GM18519 (cell line): ENCODE measurements around the gene TRPM3.

Source experiments
- ATAC-seq: cut with Tn5 transposase; IDR thresholded peaks from one replicate; pipeline ENCODE4 v1.9.1; 2021; ENCODE audit warnings: mild to moderate bottlenecking, moderate library complexity; ENCODE audit not compliant: unreplicated experiment, low FRiP score

The TRPM3 gene

GRCh38 chr9:70540016-70540415 is 581.4 kb downstream of the TRPM3 start:
- ATAC-seq: no peak

- no peak for ATAC-seq
Observed at GRCh38 chr9:70539526-70539925, 581.9 kb downstream of the TRPM3 start.

GRCh38 chr9:70539001-70539400 is 582.4 kb downstream of the TRPM3 start:
- no peak for ATAC-seq

GRCh38 chr9:70537084-70537483 is 584.3 kb downstream of the TRPM3 start:
- no peak for ATAC-seq

- no peak for ATAC-seq
Observed at GRCh38 chr9:70535546-70536323, 585.7 kb downstream of the TRPM3 start.

DNA sequence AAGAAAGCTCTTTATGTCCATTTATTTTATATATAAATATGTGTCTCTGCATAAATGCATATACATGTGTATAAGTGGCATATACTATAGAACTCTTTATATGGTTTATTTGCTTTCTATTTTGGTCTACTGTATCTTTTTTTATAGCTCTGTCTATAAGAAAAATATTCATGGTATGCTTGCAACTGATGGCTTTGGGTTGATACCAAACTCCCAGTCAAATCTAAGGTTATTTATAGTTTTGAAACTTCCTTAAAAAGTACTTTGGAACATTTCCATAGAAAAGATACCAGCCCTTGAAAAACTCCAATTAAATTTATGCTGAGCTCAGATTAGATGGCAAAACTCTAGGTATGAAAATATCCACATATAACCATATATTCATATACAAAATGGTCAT is 587.0 kb downstream of the TRPM3 start:
- no peak for ATAC-seq

GRCh38 chr9:70534061-70534460 is 587.4 kb downstream of the TRPM3 start:
- no peak for ATAC-seq

DNA sequence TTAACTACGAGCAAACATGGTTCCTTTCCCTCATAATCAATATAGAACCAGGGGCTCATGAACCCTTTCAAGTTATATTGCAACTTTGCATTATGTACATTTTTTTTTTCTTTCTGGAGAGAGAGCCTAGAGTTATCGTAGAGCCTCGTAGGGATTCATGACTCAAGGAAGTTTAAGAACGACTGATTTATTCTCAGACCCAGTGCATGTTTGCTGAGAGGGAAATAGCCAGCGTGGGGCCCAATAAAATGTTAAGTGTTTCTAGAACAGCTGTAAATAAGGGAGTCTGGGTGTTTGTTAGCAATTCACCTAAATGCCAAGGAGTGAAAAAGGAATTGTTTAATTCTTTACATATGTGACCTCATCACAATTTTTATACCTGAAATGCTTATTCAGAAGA is 587.9 kb downstream of the TRPM3 start:
- ATAC-seq: no peak

DNA sequence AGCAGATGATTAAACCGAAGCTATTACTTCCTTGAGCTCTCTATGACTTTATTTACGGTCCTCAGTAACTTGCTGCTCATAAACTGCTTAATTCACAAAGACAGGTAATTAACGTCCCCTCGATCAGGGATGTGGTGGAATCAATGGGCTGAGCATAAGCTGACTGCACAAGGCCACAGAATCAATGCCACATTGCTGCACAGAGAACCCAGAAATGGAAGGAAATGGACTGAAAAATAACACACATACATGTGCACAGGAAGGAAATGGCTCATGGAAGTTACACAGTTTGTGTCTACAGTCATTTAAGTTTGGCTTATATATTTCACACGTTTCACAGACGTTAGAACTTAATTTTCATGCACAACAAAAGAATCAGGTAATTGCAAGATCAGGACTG is 588.7 kb downstream of the TRPM3 start:
- no peak for ATAC-seq

DNA sequence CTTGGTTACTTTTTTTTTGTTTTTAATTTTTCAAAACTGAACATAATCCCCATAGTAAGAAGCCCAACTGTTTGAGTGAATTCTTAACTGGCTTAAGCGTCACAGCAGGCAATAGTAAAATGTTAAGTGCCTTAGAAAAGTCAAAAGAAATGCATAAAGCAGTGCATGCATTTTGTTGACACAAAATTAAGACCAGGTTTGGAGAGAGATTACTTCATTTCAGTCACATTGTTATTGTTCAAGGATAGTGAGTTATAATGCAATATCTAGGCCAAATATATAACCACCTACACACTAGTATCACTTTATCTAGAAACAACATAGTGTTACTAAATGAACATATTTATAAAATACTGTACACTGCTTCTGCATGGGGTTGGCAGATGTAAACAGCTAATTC is 590.1 kb downstream of the TRPM3 start:
- no peak for ATAC-seq

DNA sequence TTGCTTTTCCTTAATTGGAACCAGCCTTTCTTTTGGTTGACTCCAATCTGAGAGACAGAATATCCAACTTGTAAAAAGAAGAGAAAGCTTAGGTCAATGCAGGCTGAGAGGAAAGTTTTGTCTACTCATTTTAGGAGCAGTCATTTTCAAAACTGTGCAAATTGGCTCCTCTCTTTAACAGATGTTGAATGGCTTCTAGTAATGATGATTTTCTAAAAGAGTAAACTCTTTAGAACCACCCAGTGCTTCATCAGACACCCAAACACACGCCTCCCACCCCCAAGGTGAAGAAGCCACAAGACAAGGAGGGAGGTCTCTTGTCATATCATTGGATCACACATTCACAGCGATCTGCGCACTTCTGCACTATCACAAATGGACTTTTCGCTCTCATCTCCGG is 590.7 kb downstream of the TRPM3 start:
- no peak for ATAC-seq

GRCh38 chr9:70529833-70530232 is 591.6 kb downstream of the TRPM3 start:
- no peak for ATAC-seq

DNA sequence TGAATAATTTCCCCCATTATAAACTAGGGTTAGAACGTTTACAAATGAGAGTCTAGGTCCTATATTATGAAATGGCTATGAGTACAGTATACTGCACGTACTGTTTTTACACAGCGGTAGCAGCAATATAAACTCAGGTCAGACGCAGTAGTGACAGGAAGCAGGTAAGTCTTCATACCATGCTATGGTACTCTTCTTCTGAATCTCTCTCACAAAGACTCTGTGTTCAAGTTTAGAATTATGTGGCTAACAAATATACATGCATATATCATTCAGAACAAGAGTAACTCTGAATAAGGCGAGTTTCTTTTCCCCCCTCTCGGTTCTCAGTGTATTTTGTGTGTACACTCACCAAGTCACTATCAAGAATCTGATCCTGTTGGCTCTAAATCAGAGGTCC is 592.0 kb downstream of the TRPM3 start:
- ATAC-seq: no peak

- no peak for ATAC-seq
Observed at GRCh38 chr9:70526902-70527301, 594.5 kb downstream of the TRPM3 start.

DNA sequence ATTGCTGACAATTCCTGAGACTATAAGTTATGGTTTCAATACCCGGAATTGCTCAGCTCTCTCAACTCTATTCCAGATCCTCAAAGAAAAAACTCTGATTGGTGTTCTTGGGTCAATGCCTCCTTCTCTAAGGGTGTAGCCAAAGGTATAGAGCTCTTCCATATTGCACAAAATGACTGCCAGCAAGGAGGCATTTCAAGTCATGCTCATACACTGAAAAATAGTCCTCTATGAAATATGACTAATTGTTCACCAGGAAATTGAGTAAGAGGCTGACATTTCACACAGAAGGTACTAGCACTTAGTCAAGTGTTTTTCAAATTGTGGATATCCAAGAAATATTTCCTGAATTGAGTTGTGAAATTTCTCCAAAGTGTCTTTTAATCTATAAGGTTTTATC is 595.9 kb downstream of the TRPM3 start:
- no peak for ATAC-seq

- ATAC-seq: no peak
Observed at GRCh38 chr9:70519912-70520724, 601.3 kb downstream of the TRPM3 start.

- ATAC-seq: no peak
Observed at GRCh38 chr9:70517926-70518610, 603.4 kb downstream of the TRPM3 start.

DNA sequence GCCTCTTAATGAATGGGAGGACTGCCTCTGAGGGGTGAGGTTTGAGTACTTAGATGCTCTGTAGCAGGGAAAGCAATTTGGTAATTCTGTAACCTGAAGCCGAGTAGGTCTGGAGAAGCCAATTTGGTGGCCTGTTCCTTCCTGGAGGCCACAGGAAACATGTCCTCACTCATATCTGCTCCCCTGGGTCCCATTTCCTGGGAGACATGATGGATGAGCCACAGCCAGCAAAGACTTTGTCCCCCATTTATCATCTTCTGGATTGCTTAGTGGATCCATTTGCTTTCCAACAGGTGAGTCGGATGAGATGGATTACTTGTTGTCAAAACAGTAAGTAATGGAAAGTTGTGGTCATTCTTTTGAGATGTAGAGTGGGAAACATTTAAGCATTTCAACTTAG is 607.1 kb downstream of the TRPM3 start:
- no peak for ATAC-seq

DNA sequence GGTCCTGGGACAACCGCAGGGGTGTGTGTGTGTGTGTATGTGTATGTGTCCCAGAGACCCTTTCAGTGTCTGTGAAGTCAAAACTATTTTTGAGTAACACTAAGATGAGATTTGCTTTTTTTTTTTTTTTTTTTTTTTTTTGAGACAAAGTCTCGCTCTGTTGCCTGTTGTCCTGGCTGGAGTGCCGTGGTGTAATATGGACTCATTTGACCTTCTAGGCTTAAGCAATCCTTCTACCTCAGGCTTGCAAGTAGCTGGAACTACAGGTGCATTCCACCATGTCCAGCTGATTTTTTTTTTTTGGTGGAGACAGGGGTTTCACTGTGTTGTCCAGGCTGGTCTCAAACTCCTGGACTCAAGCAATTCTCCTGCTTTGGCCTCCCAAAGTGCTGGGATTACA is 609.6 kb downstream of the TRPM3 start:
- ATAC-seq: no peak

GRCh38 chr9:70510157-70510770 is 611.2 kb downstream of the TRPM3 start:
- ATAC-seq: no peak

DNA sequence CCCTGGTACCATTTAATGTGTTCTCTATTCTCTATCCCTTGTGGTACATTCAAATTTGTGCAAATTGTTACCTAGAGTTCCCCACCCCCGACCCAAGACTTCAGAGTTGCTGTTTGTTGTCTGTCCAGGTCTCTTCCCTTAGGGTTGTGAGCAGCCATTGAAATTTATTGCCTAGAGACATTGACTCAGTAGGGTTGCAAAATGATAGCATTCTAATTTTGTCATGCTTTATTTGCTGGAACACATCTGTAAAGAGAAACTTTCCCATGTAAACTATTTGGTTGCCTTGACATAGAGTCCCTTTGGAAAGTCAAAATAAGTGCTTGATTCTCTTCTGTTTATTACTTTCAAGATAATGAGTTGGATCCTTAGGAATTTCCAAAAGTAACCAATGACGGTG is 615.3 kb downstream of the TRPM3 start:
- ATAC-seq: no peak
